AG09309 (cell line): ENCODE measurements around the gene MEST.
"Not testable (repeated sequence)": the region's sequence is repeated elsewhere in the genome, so short reads cannot be mapped to it uniquely, and the experiment has no call there.

Source experiments
- DNase-seq: peaks from one replicate; pipeline ENCODE4 v3.0.0-alpha.2; 2010; ENCODE audit warnings: low read depth
- H3K4me3 ChIP-seq: 2 replicates; pipeline ENCODE4 v1.5.1; 2011; ENCODE audit warnings: mild to moderate bottlenecking, low read depth, low read length, moderate library complexity; ENCODE audit not compliant: control insufficient read depth
- TF ChIP-seq, protein P1 (sequence below): IDR thresholded peaks from 2 replicates; pipeline ENCODE4 v1.5.1; 2011; ENCODE audit warnings: mild to moderate bottlenecking, low read depth, low read length, inconsistent platforms; ENCODE audit not compliant: insufficient read depth, control insufficient read depth; ENCODE audit errors: missing control alignments

The MEST gene

DNA sequence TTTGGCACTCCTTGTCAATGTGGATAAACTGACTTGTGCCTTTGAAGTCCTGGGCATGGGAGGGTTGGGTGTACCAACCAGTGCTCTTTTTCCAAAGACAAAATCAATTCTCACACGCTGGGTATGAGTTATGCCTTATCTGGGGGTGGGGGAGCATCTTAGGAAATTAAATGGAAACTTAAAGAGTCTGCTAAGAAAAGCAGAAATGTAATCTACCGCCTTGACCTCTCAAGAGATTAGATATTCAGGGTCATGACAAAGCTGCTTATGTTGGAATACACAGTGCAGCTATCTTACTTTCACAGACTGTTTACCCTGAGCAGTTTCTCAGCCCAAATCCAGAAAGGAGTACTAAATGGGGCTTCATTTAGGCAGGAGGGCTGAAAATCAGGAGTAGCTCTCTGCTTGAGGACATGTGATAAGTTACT lies 2.6 kb downstream of the MEST start:
- no peak overlapping the region for H3K4me3 ChIP-seq
- TF ChIP-seq, protein P1, sequence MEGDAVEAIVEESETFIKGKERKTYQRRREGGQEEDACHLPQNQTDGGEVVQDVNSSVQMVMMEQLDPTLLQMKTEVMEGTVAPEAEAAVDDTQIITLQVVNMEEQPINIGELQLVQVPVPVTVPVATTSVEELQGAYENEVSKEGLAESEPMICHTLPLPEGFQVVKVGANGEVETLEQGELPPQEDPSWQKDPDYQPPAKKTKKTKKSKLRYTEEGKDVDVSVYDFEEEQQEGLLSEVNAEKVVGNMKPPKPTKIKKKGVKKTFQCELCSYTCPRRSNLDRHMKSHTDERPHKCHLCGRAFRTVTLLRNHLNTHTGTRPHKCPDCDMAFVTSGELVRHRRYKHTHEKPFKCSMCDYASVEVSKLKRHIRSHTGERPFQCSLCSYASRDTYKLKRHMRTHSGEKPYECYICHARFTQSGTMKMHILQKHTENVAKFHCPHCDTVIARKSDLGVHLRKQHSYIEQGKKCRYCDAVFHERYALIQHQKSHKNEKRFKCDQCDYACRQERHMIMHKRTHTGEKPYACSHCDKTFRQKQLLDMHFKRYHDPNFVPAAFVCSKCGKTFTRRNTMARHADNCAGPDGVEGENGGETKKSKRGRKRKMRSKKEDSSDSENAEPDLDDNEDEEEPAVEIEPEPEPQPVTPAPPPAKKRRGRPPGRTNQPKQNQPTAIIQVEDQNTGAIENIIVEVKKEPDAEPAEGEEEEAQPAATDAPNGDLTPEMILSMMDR = no peak
- DNase-seq = no peak

DNA sequence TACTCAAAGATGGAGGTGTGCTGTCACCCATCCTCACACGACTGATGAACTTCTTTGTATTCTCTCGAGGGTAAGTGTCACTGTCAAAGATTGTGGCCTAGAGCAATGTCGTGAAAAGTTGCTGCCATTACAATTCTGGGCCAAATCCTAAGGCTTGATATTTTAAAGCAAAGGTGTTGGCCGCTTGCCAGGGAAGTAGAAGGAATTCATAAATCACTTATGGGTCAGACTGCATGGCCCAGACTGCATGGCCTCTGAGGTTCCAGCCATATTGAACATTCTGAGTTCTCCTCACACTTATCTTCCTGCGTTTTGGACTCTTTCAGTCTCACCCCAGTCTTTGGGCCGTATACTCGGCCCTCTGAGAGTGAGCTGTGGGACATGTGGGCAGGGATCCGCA lies 8.6 kb downstream of the MEST start:
- DNase-seq = no peak
- TF ChIP-seq, protein P1 = no peak
- no peak overlapping the region for H3K4me3 ChIP-seq

DNA sequence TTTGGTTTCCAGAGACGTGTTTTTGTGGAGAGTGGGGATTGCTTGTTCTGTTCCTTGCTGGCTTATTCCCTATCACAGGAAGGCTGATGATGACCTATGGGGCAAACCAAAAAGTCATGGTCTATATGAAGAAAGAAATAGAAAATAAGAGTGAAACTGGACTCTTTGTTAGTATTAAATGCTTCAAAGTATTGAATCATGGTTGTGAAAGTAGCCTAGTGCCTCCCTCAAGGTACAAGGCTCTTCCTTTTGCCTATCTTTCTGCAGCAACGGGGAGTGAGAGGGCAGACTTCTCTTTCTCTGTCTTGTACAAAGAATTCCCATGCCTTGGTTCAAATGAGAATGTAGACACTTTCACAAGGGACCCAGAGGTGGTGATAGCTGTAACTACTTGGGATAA lies 9.0 kb downstream of the MEST start:
- no peak for DNase-seq
- TF ChIP-seq, protein P1 = no peak
- no peak overlapping the region for H3K4me3 ChIP-seq

DNA sequence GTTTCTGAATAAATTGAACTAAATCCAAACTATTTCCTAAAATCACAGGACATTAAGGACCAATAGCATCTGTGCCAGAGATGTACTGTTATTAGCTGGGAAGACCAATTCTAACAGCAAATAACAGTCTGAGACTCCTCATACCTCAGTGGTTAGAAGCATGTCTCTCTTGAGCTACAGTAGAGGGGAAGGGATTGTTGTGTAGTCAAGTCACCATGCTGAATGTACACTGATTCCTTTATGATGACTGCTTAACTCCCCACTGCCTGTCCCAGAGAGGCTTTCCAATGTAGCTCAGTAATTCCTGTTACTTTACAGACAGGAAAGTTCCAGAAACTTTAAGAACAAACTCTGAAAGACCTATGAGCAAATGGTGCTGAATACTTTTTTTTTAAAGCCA lies 13.9 kb downstream of the MEST start:
- H3K4me3 ChIP-seq = no peak overlapping the region
- TF ChIP-seq, protein P1 = no peak
- no peak for DNase-seq

DNA sequence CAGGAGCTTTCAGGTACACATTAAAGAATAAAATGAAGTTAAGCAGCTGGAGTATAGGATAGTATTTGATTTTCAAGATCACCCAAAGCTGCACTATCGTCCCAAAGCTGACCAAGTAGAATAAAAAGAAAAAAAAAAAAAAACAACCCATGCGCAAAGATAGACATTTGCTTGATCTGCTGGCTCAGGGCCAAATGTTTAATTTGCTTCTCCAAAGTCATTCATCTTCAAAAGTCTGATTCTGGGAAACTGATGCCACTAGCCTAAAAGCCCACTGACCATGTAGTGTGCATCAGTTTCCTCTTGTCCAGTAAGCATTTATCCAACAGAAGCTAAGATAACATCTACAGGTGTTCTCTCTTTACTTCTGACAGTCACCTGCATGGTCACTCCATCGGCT lies 14.5 kb downstream of the MEST start:
- DNase-seq = no peak
- no peak overlapping the region for H3K4me3 ChIP-seq
- TF ChIP-seq, protein P1 = no peak

DNA sequence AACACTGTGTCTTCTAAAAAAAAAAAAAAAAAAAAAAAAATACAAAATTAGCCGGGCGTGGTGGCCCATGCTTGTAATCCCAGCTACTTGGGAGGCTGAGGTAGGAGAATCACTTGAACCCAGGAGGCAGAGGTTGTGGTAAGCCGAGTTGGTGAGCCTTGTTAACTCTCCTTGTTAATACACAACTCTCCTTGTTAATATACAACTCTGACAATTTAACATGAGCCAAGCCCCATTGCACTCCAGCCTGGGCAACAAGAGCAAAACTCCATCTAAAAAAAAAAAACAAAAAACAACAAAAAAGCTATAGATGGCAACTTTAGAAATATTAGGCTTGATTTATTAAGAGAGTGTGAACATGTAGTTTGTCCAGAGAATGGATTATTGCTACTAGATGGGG lies 20.2 kb downstream of the MEST start:
- not testable (repeated sequence) for H3K4me3 ChIP-seq, DNase-seq

DNA sequence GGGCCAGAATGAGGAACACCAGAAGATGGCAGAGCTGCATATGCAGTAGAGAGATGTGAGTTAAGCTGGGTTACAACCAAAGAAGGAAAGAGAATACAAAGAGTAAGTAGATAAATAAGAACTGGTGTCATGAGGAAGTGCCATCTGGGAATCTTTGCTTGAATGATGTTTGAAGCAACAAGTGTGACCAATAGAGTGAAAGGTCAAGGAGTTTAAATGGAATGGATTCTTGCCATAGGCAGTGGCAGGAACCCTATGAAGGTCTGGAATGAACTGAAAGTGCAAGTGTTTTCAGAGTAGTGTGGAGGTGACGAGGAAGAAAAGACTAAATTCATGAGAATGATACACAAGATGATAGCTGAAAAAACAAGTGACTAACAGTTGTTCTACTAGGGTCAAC lies 21.6 kb downstream of the MEST start:
- H3K4me3 ChIP-seq = no peak overlapping the region
- DNase-seq = no peak
- TF ChIP-seq, protein P1 = no peak
